Urothelium cell line (cell line): ENCODE measurements around the gene HIVEP1.

Source experiments
- DNase-seq: peaks from one replicate; pipeline ENCODE4 v3.0.0; 2011; ENCODE audit warnings: low spot score, mixed read lengths
- FAIRE-seq: peaks from 2 replicates; lab custom pipeline; 2011; peaks lifted over from hg19 to GRCh38; lab: Jason Lieb, UNC

HIVEP1 gene

DNA sequence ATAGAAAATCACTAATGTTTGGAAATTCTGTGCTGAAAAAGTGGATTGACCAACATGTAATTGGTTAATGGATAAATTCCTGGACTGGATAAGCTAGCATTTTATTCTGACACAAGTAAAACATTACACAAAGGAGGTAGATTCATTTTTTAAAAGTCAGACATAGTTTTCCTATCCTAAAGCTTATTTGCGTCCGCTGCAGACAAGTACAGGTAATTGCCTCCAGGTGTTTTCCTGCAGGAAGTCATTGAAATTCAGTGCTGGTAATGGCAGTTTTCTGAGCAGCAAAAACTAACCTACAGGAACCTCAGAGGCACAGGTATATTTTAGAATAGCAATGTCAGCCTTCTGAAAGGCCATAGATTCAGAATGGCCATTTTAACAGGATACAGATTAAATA is 20.0 kb upstream of the HIVEP1 start:
- DNase-seq (no peak), FAIRE-seq (no peak)

- no peak for FAIRE-seq
- DNase-seq = peak; percentile 19
Observed at GRCh38 chr6:11994875-11995461, 17.1 kb upstream of the HIVEP1 start.

DNA sequence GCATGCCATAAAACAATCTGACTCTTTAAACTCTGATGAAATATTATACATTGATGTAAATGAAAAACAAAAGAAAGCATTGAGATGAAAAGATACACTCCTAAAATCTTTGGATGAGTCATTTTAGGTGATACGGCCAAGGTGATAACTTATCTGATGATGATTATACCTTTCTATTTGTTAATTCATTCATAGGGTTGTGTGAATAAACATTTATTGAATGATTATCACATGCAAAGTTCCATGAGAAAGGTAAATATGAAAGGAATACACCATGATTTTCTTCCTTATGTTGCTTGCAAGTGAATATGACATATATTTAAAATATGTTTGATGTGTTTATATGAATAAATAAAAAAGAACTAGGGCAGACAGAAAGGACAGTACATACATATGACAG is 15.4 kb upstream of the HIVEP1 start:
- FAIRE-seq = no peak

DNA sequence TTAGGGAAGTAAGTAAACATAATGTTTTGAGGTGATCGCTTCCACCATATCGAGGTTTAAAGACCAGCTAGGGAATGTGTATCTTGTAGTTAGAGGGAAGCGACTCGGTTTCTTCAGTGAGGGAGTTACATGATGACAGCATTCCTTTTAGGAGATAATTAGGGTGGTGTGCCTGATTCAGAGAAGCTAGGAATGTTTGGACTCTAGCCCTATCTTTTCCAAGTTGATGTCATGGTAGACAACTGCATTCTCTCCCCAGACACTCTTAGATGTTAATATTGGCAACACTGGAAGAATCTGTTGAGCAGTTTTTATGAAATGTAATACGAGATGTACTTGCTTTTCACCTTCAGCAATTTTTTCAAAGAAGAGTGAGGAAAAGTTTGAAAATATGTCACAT is 12.9 kb upstream of the HIVEP1 start:
- FAIRE-seq (no peak), DNase-seq (no peak)

More for the DNA sequence above, 15.4 kb upstream of the HIVEP1 start:
- no peak for DNase-seq

- FAIRE-seq = no peak
Observed at GRCh38 chr6:12000174-12000573, 11.9 kb upstream of the HIVEP1 start.

GRCh38 chr6:12001004-12001705 is 11.0 kb upstream of the HIVEP1 start:
- DNase-seq (no peak), FAIRE-seq (no peak)

More at GRCh38 chr6:12000174-12000573, 11.9 kb upstream of the HIVEP1 start:
- DNase-seq = no peak

DNA sequence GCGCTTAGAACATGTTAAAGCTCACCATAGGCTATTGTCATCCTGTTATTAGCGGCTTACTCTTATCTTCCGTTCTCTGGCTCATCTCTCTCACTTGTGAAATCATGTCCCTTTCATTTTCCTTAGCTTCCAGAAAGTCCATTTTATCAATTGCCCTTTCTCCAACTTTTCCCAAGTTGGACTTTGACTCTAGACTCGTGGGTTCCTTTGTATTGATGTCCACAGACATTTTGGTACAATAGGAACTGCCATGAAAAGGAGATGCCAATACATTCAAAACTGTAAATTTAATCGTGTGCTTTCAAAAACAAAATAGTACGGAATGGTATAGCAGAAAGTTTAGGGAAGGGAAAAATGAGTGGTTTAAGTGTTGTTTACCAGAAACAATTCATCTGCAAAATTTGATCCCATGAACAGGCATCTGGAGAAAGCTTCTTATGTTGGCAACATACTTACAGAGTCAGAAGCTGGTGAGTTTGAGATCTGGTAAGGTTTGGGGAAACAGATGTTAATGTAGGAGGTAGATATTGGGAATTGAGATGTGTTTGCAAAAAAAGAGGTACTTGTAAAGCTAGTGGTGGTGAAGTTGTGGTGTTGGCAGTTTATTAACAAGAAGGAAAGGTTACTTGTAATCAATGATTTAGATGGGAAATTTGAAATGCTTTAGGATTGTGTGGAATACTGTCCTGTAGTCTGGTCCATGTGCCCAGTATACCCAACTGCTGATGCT is 10.2 kb upstream of the HIVEP1 start:
- FAIRE-seq (no peak), DNase-seq (no peak)

DNA sequence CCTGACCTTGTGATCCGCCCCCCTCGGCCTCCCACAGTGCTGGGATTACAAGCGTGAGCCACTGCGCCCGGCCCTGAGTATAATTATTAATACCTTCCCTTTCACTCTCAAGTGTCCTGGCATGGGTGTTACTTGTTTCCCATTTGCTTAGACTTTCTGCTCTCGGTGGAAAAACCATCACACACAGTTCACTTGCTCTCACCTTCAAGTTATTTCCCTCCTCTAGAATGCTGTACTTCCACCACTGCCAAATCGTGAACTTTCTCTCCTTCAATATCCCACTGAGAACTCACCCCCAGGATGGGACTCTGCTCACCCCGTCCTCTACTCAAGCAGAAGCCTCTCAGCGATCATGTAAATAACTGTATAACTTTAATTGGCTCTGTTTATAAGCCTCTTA is 4.6 kb upstream of the HIVEP1 start:
- no peak for FAIRE-seq

GRCh38 chr6:12007887-12008286 is 4.2 kb upstream of the HIVEP1 start:
- FAIRE-seq (no peak), DNase-seq (no peak)

More for the DNA sequence above, 4.6 kb upstream of the HIVEP1 start:
- DNase-seq = no peak

GRCh38 chr6:12008366-12009179 is 3.5 kb upstream of the HIVEP1 start:
- no peak for FAIRE-seq
- DNase-seq = peak; percentile 77

GRCh38 chr6:12009180-12009685 is 2.9 kb upstream of the HIVEP1 start:
- FAIRE-seq (no peak), DNase-seq (no peak)

- no peak for DNase-seq
- no peak for FAIRE-seq
Observed at GRCh38 chr6:12009876-12010634, 2.1 kb upstream of the HIVEP1 start.

DNA sequence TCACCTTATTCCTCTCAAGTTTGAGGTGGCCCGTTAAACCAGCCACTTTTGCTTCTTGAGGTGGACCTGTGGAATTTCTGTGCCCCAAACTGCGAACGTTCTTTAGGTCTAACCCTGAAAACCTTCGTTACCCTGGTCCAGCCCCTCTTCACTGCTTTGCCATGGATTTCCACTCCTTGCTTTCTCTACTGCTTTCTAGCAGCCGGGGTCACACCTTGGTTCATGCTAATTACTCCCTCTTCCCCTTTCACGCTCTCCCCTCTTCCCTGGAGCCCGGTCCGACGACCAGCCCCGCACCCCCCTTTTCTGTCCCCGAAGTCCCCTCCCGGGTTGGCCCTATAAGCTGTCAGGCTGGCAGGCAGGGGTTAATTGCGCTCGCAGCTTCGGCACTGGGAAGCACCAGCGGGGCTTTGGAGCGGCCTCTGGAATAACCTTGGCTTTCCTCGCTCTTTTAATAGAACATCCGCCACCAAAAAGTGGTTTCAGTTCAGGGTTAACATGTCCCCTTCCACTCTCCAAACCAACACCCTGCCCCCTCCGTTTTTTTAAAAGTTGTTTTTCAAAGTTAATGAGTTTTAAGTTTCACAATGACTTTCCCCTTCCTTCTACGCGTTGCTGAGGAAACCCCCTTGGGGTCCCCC is 1.4 kb upstream of the HIVEP1 start:
- DNase-seq = peak; percentile 51

GRCh38 chr6:12011276-12012037 is 655 bp upstream of the HIVEP1 start:
- peak; percentile 95 for DNase-seq
- FAIRE-seq = no peak

More for the DNA sequence above, 1.4 kb upstream of the HIVEP1 start:
- no peak for FAIRE-seq

DNA sequence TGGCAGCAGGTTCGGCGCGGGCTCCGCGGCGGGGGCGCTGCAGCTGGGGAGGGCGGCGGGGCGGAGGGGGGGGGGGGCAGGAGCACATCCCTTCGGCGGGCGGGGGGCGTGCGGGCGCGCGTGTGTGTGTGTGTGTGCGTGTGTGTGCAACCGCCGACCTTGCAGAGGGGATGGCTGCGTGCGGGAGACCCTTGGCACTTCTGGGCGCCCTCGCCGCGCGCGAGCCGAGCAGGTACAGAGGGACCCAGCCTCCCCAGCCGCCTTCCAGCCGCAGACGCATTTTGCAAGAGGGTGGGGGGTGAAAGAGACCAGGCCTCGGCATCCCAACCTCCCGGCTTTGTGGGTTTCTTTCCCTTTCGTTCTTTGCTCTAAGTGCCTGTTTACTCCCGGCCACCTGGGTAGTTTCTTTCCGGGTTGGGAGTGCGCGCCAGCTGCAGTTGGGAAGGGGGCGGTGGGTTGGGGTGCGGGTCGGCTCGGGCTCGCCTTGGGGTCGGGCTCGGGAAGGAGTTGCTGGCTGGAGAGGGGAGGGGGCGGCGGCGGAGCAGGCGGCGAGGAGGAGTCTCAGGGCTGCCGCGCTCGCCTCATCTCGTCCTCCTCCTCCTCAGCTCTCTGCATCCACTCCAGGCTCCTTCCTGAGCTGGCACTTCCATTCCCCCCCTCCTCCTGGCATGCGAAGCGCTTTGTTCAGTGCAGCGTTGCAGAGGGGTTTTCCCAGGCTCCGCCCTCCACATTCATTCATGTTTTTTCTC is 620 bp downstream of the HIVEP1 start:
- no peak for FAIRE-seq
- peak; percentile 61 for DNase-seq

- no peak for FAIRE-seq
- DNase-seq = no peak
Observed at GRCh38 chr6:12013307-12013719, 1.2 kb downstream of the HIVEP1 start.

DNA sequence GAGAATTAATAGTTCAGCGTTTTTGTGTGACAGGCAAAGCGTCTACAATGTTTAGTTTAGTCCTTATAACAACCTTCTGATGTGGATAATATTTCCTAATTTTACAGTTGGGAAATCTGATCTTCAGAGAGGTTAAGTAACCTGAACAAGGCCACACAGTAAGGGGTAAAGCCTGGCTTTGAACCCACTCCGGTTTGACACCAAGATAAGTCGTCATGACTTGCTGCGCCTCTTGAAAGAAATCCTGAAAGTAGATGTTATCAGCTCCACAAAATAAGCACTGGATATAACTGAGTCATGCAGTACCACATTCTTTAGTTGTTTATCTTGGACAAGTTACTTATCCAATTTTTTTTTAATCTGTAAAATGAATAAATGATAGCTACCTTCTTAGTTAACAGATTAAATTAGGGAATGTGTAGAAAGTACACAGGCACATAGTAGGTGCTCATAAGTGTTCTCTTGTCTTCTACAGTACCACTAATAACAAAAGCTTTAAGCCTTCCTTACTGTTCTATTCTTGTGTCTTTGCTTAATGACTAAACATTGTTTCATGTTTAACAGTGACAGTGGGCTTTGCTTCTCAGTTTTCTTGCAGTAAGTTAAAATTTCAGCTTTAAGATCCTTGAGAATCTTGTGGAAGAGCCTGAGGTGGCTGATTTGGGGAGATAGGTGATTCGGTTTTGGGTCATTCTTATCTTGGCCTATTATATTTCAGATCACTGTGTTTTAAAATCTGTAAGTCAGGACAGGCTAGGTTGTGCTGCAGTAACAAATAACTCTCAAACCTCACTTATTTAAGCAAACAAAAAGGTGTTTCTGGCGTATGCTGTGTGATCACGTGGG is 2.1 kb downstream of the HIVEP1 start:
- no peak for DNase-seq

GRCh38 chr6:12014873-12015149 is 2.7 kb downstream of the HIVEP1 start:
- no peak for DNase-seq
- no peak for FAIRE-seq

More for the DNA sequence above, 2.1 kb downstream of the HIVEP1 start:
- no peak for FAIRE-seq
